CD4-positive, alpha-beta T cell treated with Interleukin-15 for 4 hours (primary cell): ENCODE results near the gene TRPM1.

Source experiments
- DNase-seq: peaks from one replicate; pipeline ENCODE4 v3.0.0-alpha.2; 2020; ENCODE audit warnings: low spot score

The TRPM1 gene

DNA sequence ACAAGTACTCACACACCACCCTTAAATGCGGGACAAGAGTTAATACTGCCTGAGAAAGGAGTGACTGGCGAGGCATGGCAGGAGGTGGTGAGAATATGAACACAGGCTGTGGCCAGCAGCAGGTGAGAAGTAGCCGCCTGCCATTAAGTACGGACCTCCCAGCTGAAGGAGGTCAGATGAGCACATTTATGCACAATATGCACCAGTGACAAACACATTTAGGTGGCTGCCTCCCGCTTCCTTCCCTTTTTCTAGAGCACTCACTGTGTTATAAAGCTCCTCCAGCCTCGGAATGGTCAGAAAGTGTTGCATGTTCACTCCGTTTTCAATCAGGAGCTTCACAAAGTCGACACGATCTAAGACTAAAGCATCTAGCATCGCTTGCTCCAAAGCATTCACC, 52.4 kb downstream of the TRPM1 start:
- no peak for DNase-seq

DNA sequence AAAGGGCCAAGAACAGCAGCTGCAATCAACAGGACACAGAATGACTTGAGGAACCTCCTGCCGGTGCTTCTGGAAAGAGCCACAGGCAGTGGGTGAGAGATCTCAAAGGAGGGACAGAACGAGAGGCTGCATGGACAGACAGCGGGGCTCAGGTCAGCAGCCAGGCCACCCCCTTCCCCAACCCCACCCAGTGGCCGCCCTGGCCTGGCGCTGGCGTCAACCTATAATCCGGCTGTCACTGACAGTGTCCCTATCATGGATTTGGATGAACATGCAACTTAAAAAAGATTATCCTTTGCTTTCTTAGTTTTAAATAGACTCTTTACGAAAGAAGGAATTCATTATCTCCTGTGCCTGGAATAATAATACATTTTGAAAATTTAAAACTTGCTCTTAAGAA, 54.1 kb downstream of the TRPM1 start:
- DNase-seq, result no peak

DNA sequence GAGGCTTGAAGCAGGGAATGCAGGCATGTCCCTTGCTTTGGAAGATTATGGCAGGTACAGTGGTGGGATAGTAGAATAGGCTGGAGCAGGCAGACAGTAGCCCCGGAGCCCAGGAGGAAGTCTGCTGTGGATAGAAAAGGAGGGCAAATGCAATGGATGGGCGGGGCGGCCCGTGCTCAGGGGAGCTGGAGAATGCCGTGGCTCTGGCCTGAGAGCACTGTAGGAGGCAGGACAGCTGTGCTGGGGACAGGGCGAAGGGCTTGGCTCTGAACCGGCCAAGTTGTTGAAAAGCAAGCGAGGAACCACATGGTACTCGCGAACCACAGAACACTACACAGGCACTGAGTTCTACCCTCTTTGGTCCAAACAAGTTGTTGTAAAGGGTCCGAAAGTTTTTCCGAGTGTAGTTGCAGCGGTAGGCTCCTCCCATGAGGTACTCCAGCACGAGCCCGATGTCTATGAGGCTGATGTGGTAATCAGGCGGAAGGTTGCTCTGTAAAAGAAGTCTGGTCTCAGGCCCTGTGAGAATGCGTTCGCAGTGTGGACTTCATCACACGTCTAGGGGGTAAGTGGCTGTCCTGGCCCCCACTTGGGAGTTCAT, 54.7 kb downstream of the TRPM1 start:
- DNase-seq, result no peak

DNA sequence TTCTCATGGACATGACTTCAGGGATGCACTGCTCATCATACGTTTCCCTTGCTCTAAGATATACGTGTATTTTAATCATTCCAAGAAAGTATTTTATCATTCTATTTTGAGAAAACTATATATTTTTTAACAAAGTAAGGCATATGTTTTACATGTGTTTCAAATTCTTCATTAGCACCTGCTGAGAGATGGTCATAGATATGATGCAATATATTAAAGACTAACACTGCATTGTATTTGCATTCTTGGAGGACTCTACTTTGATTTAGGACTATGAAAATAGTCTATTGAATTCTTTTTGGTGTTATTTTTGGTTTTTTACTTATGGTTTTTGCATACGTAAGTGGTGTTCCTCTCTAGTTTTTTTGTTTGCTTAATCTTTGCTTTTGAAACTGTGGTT, 55.9 kb downstream of the TRPM1 start:
- DNase-seq, result no peak

DNA sequence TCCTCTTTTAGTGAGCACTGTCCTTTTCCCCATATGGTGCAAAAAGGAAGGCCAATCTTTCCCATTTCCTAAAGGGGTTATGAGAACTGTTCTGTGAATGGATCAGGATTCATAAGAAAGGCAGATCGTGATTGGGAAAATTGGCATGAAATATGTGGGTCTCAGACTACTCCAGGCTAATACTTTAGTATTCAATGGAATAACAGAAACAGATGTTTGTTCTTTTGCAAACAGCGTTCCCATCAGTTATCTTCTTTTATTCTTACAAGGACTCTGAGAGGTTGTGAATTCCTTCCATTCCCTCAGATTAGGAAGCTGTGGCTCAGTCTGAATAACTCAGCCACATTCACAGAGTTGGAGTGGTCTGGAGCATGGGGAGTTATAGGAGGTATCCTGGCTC, 58.8 kb downstream of the TRPM1 start:
- DNase-seq, result no peak

DNA sequence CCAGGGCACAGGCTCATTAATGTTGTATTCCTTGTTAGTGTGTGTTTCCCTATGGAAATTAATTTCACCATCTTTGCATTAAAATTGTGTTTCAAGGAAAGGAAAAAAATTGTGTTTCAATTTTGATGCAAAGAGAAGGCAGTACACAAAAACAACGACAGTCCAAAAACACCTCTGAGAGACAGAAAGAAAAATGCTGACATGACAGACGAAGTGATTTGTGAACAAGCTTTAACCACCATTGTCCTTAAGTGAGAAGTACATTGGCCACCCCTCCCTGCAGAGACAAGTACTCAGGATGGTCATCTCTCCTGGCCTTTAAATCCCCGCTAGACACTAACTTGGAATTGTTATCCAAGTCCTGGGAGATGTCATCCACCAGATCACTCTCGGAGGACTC, 59.9 kb downstream of the TRPM1 start:
- no peak for DNase-seq

DNA sequence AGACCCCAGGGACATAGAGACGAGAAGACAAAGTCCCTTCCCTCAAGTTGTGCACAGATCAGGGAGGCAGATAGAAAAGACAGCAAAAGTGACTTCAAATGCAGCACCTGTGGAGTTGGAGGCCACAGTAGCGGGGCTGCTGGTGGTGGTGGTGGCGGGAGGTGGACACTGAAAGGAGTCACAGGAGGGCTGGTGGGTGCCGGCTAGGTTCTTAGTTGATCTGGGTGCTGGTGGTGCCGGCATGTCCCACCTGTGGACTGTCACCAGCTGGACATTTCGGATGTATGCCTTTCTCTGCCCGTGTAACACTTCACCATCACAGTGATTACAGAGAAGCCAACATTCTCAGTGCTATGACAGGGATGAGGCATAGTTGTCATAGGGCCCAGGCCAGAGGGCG, 60.9 kb downstream of the TRPM1 start:
- DNase-seq, result no peak

DNA sequence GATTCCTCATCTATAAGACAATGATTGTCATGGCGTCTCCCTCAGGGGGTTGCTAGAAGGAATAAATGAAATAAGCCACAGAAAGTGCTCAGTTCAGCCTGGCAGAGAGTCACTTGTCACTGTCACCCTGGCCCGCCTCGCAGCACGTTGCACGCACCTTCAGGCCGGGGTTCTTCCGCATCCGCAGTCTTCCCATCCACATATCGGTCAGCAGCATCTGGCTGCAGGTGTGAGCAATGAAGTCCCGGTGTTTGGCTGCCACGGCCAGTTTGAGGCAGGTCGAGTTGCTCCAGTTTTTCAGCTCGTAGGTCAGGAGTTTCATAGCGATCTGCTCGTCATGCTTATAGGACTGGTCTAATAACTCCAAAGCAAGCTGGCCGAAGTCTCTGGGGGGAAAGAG, 61.6 kb downstream of the TRPM1 start:
- no peak for DNase-seq

DNA sequence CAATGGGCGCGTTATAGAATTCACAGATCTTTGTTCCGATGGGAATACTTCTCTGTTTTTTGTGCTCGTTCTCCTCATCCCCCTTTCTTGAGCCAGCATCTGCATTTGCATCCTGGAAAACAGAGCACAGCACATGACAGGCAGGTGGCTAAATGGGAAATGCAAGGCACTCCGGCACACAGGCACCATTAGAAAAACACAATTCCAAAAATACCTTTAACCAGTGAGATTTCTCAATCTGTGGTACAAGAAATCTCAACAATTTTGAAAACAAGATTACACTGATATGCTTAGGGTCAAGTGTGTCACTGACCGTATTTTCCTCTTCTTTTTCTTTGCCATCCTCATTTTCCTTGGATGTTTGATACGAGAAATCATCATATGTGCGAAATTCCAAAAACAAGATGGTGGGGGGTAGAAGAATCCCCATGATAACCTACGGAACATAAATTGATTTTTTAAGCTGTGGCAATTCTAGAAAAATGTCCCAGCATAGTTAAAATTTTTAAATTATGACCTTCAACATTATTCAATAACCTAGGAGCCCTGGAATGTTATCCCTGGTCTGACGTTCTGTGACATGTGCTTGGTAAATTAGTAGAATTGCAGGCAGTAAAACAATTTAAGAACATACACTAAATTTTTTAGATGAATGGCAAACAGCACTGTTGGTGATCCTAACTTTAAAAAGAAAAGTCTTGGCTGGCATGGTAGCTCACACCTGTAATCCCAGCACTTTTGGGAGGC, 63.6 kb downstream of the TRPM1 start:
- DNase-seq, result no peak

DNA sequence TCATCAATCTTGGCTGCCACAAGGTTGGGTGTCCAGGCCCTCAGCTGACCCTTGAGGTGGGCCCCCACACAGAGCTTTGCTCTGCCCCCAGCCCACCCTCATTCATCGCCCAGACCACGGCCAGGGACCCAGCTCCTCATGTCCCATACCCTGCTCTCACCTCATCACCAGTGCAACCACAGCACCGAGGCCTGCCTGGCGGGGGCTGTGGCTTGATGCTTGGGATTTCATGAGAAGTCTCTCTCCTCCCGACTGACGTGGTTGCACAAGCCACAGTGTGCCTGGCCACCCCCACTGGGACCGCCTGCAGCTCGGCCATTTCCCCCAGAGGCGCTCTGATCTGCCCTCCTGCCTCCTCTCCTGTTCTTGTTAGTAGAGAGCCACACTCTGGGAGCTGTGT, 64.7 kb downstream of the TRPM1 start:
- no peak for DNase-seq

DNA sequence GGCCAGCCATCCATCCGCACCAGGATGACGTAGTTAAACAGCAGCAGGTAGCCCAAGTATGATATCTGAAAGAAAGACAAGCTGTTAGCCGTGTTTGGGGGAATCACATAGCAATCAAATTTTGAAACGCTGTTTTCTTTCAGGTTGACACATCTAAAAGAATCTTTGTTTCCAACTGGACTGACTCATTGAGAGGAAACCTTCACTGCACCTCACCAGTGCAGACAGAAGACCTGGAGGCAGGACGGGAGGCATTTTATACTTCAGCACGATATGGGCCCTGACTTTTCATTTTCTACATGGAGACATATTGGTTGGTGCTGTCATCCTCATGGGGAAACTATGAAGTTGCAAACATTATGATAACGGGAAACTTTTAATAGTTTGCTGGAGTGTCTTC, 65.9 kb downstream of the TRPM1 start:
- DNase-seq, result no peak

DNA sequence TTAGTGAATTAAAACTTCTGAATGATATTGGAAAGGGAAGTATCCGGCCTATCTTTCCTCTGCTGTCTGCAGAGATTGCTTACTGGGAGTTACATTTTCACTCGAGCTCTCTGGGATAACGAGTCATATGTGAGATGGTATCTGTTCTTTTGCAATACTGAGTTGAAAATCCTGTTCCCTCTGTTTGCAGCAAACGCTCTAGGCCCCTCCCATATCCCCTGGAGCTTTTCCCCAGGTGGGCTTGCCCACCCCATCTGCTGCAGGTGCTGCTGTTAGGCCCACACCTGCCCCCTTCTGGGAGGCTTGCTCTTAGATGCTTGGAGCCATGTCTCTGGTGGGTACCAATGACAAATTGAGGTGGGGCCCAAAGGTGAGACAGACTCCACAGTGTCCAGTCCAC, 67.4 kb downstream of the TRPM1 start:
- no peak for DNase-seq

DNA sequence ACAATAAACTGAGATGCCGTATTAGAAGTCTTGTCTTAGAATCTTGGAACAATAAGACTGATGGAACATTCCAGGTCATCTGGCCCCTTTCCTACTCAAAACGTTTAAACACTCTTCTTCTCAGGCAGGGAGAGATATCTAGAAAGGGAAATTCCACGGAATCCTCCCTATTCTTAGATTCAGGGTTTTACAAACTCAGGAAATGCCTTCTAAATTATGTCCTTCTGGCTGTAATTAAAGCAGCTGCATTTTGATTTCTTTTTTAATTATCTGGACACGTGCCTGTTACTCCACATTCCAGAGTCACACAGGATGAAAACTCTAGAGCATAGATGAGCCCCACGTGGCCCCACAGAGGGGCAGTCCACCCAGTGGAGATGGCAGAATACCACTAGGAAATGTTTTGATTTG, 68.6 kb downstream of the TRPM1 start:
- no peak for DNase-seq

DNA sequence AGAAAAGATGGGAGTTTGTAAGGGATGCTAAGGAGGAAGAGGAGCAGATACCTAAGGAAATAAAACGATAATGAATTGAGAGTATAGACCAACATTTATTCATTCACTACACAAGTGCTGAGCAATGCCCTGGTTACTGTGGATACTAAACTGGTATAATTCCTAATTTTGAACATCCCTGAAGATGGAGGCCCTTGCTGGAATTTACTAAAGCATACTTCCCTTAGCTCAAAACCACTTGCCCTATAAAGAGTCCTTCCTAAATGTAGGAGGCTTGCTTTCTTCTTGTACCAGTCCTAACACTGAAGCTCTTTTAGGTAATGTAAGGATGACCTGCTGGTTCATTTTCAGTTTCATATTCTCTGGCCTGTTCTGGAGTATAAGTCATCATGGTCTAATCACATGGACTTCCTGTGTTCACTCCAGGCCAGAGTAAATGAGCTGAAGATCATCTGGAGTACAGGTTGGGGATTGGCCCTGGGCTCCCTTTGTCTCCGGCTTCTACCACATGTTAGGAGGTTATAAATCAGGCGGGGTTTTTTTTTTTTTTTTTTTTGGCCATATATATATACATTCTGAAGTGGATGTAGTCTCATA, 70.0 kb downstream of the TRPM1 start:
- DNase-seq, result no peak

DNA sequence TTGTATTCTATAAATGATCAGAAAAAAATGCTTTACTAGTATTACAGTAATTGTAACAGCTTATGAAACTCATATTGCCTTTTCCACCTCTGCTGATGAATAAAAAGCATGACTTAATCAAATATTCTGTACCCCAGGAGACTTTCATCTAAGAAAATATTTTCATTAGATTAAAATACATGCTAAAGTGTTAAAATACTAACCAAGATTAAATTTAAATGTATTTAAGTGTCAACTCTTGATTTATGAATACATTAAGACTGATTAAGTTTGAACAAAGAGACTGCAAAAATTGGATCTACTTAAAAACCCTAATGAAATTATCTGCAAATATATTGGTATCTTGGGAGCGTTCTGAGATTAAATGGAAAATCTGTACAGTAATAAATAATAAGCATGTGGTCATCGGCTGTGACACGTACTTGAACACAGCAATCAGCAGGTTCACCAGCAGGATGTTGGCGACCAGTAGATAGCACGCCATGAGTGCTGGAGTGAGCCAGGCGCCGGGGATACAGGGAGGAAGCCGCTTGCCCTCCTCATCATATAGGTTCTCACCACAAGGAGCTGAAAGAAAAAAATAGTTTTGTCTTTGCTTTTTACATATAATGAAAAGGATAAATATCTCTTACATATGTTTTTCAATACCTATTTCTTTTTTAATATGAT, 73.5 kb downstream of the TRPM1 start:
- DNase-seq, result no peak

DNA sequence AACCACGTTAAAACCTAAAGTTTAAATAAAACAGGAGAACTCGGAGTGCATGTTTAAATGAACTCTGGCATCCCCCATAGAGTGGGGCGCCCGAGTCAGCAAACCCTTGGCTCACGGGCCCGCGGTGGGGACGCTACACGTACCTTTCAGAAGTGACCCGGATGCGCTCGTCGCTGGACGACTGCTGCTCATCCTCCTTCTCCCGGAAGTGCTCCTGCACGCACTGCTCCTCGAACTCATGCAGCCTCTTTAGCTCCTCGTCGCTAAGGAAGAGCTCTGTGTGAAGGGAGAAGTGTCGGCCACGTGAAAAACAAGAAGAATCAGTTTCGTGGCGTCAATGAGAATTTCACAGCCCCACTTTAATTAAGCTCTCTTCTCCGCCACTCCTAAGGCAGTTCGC, 75.5 kb downstream of the TRPM1 start:
- no peak for DNase-seq

DNA sequence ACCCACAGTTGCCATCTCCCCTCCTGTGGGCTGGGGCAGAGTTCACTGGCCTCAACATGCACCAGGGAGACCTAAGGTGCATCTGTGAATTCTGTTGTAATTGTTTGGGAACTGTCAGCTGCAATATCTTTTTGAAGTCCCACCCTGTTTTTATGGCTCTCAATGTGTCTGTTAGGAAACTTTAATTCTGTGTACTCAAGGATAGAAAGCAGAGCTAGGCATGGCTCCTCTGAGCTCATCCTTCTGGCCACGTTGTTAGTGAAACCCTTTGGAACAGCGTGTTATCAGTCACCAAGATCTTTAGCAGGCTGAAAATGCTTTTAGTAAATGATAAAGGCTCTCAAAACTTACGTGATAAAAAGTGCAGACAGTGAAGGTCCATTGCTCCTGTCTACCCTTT, 76.5 kb downstream of the TRPM1 start:
- no peak for DNase-seq

DNA sequence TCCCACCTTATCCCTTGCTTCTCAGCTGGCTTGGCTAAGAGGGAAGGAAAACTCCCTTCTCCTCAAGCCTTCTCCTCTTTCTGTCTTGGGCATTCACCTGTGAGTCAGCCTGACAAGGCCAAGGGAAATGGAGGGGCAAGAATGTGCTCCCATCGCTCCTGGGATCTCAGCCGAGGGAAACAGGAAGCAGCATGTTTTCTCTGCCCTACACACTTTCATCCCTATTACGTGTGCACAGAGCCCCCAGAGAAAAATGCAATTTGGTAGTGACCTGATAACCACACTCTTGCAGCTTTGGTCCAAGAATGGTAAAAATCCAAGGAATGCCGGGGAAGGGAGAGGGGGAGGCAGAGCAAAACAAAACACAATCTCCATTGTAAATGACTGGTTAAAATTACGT, 77.2 kb downstream of the TRPM1 start:
- DNase-seq, result no peak

DNA sequence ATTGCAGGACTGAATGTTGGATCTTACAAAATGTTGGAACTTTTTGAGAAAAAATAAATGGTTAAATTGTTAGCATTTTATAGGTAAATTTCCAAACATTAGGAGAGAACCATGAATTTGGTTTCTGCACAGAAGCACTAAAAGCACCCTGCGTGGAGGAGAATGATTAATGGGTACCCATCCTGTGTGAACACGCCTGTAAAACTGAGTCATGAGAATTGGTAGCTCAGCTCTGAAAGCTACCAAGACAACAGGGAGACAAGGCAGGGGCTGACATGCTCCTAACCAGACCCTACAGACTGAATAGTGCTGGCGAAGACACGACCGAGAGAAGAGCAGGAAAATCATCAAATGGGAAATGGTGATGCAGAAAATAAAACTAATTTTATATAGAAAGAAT, 77.7 kb downstream of the TRPM1 start:
- no peak for DNase-seq

DNA sequence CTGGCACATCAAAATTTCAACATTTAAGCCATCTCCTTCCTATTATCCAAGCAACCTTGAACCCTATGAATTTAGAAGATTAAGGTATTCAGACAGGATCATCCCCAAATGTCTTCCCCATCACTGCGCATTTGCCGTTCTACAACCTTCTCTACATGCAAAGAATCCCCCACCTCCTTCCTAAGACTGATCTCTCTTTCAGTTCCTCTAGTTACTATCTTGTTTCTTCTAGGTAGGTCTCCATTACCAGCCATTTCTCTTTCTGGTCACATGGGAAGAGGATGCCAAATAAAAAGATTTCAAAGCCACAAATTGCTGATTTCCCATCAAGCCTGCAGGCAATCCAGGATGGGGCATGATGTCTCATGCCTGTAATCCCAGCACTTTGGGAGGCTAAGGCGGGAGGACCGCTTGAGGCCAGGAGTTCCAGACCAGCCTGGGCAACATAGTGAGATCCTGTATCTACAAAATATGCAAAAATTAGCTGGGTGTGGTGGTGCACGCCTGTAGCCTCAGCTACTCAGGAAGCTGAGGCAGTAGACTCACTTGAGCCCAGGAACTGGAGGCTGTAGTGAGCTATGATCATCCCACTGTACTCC, 80.4 kb downstream of the TRPM1 start:
- no peak for DNase-seq

DNA sequence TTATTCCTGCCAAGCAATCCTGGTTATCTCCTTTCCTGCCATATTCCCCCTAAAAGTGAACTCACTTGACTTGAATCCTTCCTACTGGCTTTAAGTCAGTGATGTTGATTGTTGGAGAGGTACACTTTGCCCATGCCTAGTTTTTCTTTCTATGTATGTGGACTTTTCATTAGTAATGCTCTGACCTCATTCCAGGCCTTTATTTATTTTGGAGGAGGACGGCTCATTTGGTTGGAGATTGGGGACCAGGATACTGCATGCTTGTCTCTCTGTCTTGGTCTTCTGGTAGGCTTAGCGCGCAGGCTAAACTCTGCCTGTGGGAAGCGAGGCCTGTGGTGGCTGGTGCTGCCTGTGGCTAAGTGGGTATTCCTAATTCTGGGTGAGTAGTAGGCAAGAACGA, 81.0 kb downstream of the TRPM1 start:
- DNase-seq, result no peak

DNA sequence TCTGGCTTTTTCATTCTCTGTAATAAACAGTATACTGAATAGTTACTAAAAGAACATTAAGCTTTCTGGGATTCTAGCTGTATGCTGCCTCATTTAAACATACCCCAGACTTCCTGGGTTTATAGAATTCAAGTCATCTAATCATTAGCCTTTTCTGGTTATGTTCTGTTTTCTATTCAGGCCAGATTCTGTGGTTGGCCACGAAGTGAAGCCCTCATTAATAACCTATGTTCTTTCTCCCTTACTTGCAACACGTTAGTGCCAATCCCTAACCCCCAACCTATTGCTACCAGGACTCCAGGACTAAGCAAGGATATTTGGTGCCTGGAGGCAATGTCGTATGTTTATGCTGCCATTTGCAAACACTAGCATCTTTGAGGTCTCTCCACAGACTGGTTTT, 81.5 kb downstream of the TRPM1 start:
- DNase-seq, result no peak

DNA sequence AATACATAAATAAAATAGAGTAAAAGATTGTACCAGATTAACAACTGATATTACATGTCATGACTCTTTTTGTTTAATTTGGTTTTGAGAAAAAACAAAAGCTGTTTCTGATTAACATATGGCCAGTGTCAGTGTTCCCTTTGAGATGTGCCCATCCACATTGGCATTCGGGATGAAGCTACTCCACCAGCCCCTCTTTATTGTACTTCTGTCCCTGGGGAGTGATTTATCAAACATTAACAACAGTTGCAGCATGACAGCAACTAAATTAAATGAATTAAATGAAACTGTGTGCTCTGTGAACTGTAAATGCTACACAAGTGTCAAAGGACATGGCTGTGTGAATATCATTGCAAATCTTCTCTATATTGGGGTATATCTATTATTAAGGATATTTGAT, 84.2 kb downstream of the TRPM1 start:
- no peak for DNase-seq
